ENCODE results near the gene CRPPA.

CRPPA gene

DNA sequence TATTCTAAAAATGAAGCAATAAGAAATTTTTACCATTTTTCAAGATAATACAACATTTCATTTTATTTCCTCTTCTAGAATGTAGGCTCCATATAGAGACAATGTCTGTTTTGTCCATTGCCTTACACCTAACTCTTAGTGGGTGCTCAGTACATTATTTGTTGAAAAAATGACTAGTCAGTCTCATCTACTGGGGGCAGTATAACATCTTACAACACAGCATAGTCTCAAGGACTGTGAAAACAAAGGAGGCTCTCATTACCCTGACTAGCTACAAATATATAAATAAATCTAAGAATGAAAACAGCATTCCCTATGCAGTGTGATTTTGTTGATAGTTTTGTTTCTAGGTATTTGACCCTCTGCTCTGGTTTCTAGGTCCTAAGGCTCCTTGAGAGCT is 11.6 kb downstream of the CRPPA start:
- peak; percentile 37; the same call in 1 of the 3 replicates for ATAC-seq

DNA sequence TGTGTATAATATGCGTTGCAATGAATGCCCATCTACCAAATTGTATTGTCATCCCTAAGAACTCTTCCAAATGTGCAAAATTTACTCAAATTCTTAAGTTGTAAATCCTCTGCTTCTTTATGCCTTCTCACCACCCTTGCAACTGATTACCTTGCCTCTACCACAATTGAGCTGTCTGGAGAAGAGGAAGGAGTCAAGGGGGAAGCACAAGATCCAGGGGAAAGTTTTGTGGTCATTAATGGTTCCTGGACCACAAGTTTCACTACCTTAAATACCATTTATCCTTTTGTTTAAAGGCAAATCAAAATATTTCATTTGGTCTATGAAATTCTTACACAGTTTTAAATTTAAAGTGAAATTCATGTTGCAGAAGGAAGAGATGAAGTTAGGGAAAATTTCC is 16.7 kb downstream of the CRPPA start:
- ATAC-seq = no peak

More for the DNA sequence above, 11.6 kb downstream of the CRPPA start:
- TF ChIP-seq ESRRG (CRISPR knock-in tag; IDR thresholded peaks at IDR 0.05) (no peak), ZNF8 (CRISPR knock-in tag; IDR thresholded peaks at IDR 0.05) (no peak)

DNA sequence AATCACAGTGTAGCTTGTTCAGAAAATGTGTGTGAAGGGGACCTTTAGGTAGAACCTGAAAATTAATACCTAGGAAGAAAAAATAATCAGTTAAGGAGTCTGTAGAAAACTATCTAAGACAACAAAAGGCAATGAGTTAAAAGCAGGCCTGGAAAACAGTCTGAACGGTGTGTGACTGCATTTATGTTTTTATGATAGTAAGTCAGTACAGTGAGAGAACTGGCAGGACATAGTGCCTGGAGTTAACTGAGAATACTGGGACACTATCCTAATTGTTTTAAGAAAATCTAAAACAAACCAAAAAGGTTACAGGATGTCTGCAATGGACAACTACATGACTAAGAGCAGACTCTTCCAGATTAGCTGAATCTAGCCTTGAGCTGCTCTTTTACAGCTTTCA is 17.9 kb downstream of the CRPPA start:
- ATAC-seq = no peak
- TF ChIP-seq, protein P1, sequence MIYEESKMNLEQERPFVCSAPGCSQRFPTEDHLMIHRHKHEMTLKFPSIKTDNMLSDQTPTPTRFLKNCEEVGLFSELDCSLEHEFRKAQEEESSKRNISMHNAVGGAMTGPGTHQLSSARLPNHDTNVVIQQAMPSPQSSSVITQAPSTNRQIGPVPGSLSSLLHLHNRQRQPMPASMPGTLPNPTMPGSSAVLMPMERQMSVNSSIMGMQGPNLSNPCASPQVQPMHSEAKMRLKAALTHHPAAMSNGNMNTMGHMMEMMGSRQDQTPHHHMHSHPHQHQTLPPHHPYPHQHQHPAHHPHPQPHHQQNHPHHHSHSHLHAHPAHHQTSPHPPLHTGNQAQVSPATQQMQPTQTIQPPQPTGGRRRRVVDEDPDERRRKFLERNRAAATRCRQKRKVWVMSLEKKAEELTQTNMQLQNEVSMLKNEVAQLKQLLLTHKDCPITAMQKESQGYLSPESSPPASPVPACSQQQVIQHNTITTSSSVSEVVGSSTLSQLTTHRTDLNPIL (CRISPR knock-in tag; IDR thresholded peaks at IDR 0.05; ENCODE audit: low read depth) = no peak
- TF ChIP-seq ZFP3 (CRISPR knock-in tag; IDR thresholded peaks at IDR 0.05) (no peak), BACH2 (CRISPR knock-in tag; IDR thresholded peaks at IDR 0.05; ENCODE audit: borderline replicate concordance) (no peak), SNAI2 (CRISPR knock-in tag; IDR thresholded peaks at IDR 0.05) (no peak), TCF4 (CRISPR knock-in tag; IDR thresholded peaks at IDR 0.05; ENCODE audit: borderline replicate concordance) (no peak), ZFP30 (CRISPR knock-in tag; IDR thresholded peaks at IDR 0.05) (no peak), OSR1 (CRISPR knock-in tag; IDR thresholded peaks at IDR 0.05) (no peak)
- TF ChIP-seq, protein P2, sequence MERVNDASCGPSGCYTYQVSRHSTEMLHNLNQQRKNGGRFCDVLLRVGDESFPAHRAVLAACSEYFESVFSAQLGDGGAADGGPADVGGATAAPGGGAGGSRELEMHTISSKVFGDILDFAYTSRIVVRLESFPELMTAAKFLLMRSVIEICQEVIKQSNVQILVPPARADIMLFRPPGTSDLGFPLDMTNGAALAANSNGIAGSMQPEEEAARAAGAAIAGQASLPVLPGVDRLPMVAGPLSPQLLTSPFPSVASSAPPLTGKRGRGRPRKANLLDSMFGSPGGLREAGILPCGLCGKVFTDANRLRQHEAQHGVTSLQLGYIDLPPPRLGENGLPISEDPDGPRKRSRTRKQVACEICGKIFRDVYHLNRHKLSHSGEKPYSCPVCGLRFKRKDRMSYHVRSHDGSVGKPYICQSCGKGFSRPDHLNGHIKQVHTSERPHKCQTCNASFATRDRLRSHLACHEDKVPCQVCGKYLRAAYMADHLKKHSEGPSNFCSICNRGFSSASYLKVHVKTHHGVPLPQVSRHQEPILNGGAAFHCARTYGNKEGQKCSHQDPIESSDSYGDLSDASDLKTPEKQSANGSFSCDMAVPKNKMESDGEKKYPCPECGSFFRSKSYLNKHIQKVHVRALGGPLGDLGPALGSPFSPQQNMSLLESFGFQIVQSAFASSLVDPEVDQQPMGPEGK (CRISPR knock-in tag; IDR thresholded peaks at IDR 0.05; ENCODE audit: borderline replicate concordance) = no peak
- TF ChIP-seq, protein P3, sequence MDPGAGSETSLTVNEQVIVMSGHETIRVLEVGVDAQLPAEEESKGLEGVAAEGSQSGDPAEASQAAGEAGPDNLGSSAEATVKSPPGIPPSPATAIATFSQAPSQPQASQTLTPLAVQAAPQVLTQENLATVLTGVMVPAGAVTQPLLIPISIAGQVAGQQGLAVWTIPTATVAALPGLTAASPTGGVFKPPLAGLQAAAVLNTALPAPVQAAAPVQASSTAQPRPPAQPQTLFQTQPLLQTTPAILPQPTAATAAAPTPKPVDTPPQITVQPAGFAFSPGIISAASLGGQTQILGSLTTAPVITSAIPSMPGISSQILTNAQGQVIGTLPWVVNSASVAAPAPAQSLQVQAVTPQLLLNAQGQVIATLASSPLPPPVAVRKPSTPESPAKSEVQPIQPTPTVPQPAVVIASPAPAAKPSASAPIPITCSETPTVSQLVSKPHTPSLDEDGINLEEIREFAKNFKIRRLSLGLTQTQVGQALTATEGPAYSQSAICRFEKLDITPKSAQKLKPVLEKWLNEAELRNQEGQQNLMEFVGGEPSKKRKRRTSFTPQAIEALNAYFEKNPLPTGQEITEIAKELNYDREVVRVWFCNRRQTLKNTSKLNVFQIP (CRISPR knock-in tag; IDR thresholded peaks at IDR 0.05; ENCODE audit: borderline replicate concordance, low read depth) = no peak

More for the DNA sequence above, 16.7 kb downstream of the CRPPA start:
- TF ChIP-seq, protein P2 (CRISPR knock-in tag; IDR thresholded peaks at IDR 0.05; ENCODE audit: borderline replicate concordance) = no peak
- TF ChIP-seq TOX (CRISPR knock-in tag; IDR thresholded peaks at IDR 0.05; ENCODE audit: borderline replicate concordance) (no peak), GLIS3 (CRISPR knock-in tag; IDR thresholded peaks at IDR 0.05) (no peak), TCF4 (CRISPR knock-in tag; IDR thresholded peaks at IDR 0.05; ENCODE audit: borderline replicate concordance) (no peak), ZFP30 (CRISPR knock-in tag; IDR thresholded peaks at IDR 0.05) (no peak), ZNF565 (CRISPR knock-in tag; conservative IDR thresholded peaks at IDR 0.05; ENCODE audit: low read depth) (no peak), BACH2 (CRISPR knock-in tag; IDR thresholded peaks at IDR 0.05; ENCODE audit: borderline replicate concordance) (no peak), ZC3H10 (CRISPR knock-in tag; IDR thresholded peaks at IDR 0.05) (no peak), OSR1 (CRISPR knock-in tag; IDR thresholded peaks at IDR 0.05) (no peak)
- TF ChIP-seq, protein P1 (CRISPR knock-in tag; IDR thresholded peaks at IDR 0.05; ENCODE audit: low read depth) = no peak
- TF ChIP-seq, protein P3 (CRISPR knock-in tag; IDR thresholded peaks at IDR 0.05; ENCODE audit: borderline replicate concordance, low read depth) = no peak
- TF ChIP-seq, protein P4, sequence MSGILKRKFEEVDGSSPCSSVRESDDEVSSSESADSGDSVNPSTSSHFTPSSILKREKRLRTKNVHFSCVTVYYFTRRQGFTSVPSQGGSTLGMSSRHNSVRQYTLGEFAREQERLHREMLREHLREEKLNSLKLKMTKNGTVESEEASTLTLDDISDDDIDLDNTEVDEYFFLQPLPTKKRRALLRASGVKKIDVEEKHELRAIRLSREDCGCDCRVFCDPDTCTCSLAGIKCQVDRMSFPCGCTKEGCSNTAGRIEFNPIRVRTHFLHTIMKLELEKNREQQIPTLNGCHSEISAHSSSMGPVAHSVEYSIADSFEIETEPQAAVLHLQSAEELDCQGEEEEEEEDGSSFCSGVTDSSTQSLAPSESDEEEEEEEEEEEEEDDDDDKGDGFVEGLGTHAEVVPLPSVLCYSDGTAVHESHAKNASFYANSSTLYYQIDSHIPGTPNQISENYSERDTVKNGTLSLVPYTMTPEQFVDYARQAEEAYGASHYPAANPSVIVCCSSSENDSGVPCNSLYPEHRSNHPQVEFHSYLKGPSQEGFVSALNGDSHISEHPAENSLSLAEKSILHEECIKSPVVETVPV (CRISPR knock-in tag; IDR thresholded peaks at IDR 0.05) = no peak
- TF ChIP-seq, protein P5, sequence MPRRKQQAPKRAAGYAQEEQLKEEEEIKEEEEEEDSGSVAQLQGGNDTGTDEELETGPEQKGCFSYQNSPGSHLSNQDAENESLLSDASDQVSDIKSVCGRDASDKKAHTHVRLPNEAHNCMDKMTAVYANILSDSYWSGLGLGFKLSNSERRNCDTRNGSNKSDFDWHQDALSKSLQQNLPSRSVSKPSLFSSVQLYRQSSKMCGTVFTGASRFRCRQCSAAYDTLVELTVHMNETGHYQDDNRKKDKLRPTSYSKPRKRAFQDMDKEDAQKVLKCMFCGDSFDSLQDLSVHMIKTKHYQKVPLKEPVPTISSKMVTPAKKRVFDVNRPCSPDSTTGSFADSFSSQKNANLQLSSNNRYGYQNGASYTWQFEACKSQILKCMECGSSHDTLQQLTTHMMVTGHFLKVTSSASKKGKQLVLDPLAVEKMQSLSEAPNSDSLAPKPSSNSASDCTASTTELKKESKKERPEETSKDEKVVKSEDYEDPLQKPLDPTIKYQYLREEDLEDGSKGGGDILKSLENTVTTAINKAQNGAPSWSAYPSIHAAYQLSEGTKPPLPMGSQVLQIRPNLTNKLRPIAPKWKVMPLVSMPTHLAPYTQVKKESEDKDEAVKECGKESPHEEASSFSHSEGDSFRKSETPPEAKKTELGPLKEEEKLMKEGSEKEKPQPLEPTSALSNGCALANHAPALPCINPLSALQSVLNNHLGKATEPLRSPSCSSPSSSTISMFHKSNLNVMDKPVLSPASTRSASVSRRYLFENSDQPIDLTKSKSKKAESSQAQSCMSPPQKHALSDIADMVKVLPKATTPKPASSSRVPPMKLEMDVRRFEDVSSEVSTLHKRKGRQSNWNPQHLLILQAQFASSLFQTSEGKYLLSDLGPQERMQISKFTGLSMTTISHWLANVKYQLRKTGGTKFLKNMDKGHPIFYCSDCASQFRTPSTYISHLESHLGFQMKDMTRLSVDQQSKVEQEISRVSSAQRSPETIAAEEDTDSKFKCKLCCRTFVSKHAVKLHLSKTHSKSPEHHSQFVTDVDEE (CRISPR knock-in tag; IDR thresholded peaks at IDR 0.05) = no peak

Measured in SK-N-SH treated with all-trans-retinoic acid at 6 μM for 48 hours (cell line).